ENCODE results near the gene SYCP2L.

Gene SYCP2L

GRCh38 chr6:10957414-10957886, 70.6 kb downstream of the SYCP2L start:
- no peaks in the 10 kb centered on the region for H3K27me3 ChIP-seq (ENCODE audit: low read depth, low read length)
- H3K36me3 ChIP-seq (ENCODE audit: control insufficient read depth in 1 of 2, insufficient read depth in 2 of 2, low read length in 2 of 2): no peaks in the 10 kb centered on the region
- H3K9me3 ChIP-seq (ENCODE audit: control insufficient read depth in 1 of 2, low read length in 2 of 2): no peaks in the 10 kb centered on the region
- no peak overlapping the region for H3K4me3 ChIP-seq (ENCODE audit: low read depth in 1 of 2, low read length in 2 of 2)
- H3K4me1 ChIP-seq (ENCODE audit: control insufficient read depth in 1 of 2, insufficient read depth in 2 of 2, low read length in 2 of 2): no peaks in the 10 kb centered on the region
- H3K27ac ChIP-seq (ENCODE audit: low read length): no peak overlapping the region

GRCh38 chr6:10960171-10960570, 73.3 kb downstream of the SYCP2L start:
- no peaks in the 10 kb centered on the region for H3K4me1 ChIP-seq (ENCODE audit: control insufficient read depth in 1 of 2, insufficient read depth in 2 of 2, low read length in 2 of 2)

GRCh38 chr6:10961837-10962236, 75.0 kb downstream of the SYCP2L start:
- no peak overlapping the region for H3K4me3 ChIP-seq (ENCODE audit: low read depth in 1 of 2, low read length in 2 of 2)
- no peaks in the 10 kb centered on the region for H3K27me3 ChIP-seq (ENCODE audit: low read depth, low read length)
- no peaks in the 10 kb centered on the region for H3K4me1 ChIP-seq (ENCODE audit: control insufficient read depth in 1 of 2, insufficient read depth in 2 of 2, low read length in 2 of 2)
- no peak overlapping the region for H3K27ac ChIP-seq (ENCODE audit: low read length)
- peaks cover 0 to 5% of the 10 kb centered on the region in 2 donors for H3K9me3 ChIP-seq (ENCODE audit: control insufficient read depth in 1 of 2, low read length in 2 of 2)
- H3K36me3 ChIP-seq (ENCODE audit: control insufficient read depth in 1 of 2, insufficient read depth in 2 of 2, low read length in 2 of 2): no peaks in the 10 kb centered on the region

More at GRCh38 chr6:10960171-10960570, 73.3 kb downstream of the SYCP2L start:
- H3K27ac ChIP-seq (ENCODE audit: low read length): no peak overlapping the region
- H3K27me3 ChIP-seq (ENCODE audit: low read depth, low read length): no peaks in the 10 kb centered on the region
- no peak overlapping the region for H3K4me3 ChIP-seq (ENCODE audit: low read depth in 1 of 2, low read length in 2 of 2)
- no peaks in the 10 kb centered on the region for H3K36me3 ChIP-seq (ENCODE audit: control insufficient read depth in 1 of 2, insufficient read depth in 2 of 2, low read length in 2 of 2)
- H3K9me3 ChIP-seq (ENCODE audit: control insufficient read depth in 1 of 2, low read length in 2 of 2): no peaks in the 10 kb centered on the region

GRCh38 chr6:10962673-10963072, 75.8 kb downstream of the SYCP2L start:
- Histone ChIP-seq H3K27me3 (ENCODE audit: low read depth, low read length) (no peaks in the 10 kb centered on the region), H3K36me3 (ENCODE audit: control insufficient read depth in 1 of 2, insufficient read depth in 2 of 2, low read length in 2 of 2) (no peaks in the 10 kb centered on the region), H3K27ac (ENCODE audit: low read length) (no peak overlapping the region), H3K4me3 (ENCODE audit: low read depth in 1 of 2, low read length in 2 of 2) (no peak overlapping the region), H3K9me3 (ENCODE audit: control insufficient read depth in 1 of 2, low read length in 2 of 2) (peaks cover 1 to 5% of the 10 kb centered on the region in 2 donors), H3K4me1 (ENCODE audit: control insufficient read depth in 1 of 2, insufficient read depth in 2 of 2, low read length in 2 of 2) (no peaks in the 10 kb centered on the region)

GRCh38 chr6:10963113-10963512, 76.3 kb downstream of the SYCP2L start:
- H3K36me3 ChIP-seq (ENCODE audit: control insufficient read depth in 1 of 2, insufficient read depth in 2 of 2, low read length in 2 of 2): no peaks in the 10 kb centered on the region
- H3K4me3 ChIP-seq (ENCODE audit: low read depth in 1 of 2, low read length in 2 of 2): no peak overlapping the region
- H3K27me3 ChIP-seq (ENCODE audit: low read depth, low read length): no peaks in the 10 kb centered on the region
- H3K27ac ChIP-seq (ENCODE audit: low read length): no peak overlapping the region
- H3K9me3 ChIP-seq (ENCODE audit: control insufficient read depth in 1 of 2, low read length in 2 of 2): peaks cover 5 to 6% of the 10 kb centered on the region in 2 donors
- H3K4me1 ChIP-seq (ENCODE audit: control insufficient read depth in 1 of 2, insufficient read depth in 2 of 2, low read length in 2 of 2): no peaks in the 10 kb centered on the region

- no peaks in the 10 kb centered on the region for H3K4me1 ChIP-seq (ENCODE audit: control insufficient read depth in 1 of 2, insufficient read depth in 2 of 2, low read length in 2 of 2)
- no peak overlapping the region for H3K4me3 ChIP-seq (ENCODE audit: low read depth in 1 of 2, low read length in 2 of 2)
- H3K36me3 ChIP-seq (ENCODE audit: control insufficient read depth in 1 of 2, insufficient read depth in 2 of 2, low read length in 2 of 2): no peaks in the 10 kb centered on the region
- H3K27me3 ChIP-seq (ENCODE audit: low read depth, low read length): no peaks in the 10 kb centered on the region
- H3K27ac ChIP-seq (ENCODE audit: low read length): no peak overlapping the region
- peaks cover 5 to 6% of the 10 kb centered on the region in 2 donors for H3K9me3 ChIP-seq (ENCODE audit: control insufficient read depth in 1 of 2, low read length in 2 of 2)
Observed at GRCh38 chr6:10964684-10965083, 77.8 kb downstream of the SYCP2L start.

- H3K27me3 ChIP-seq (ENCODE audit: low read depth, low read length): no peaks in the 10 kb centered on the region
- H3K36me3 ChIP-seq (ENCODE audit: control insufficient read depth in 1 of 2, insufficient read depth in 2 of 2, low read length in 2 of 2): no peaks in the 10 kb centered on the region
- H3K9me3 ChIP-seq (ENCODE audit: control insufficient read depth in 1 of 2, low read length in 2 of 2): peaks cover 5 to 6% of the 10 kb centered on the region in 2 donors
- H3K4me3 ChIP-seq (ENCODE audit: low read depth in 1 of 2, low read length in 2 of 2): no peak overlapping the region
- H3K4me1 ChIP-seq (ENCODE audit: control insufficient read depth in 1 of 2, insufficient read depth in 2 of 2, low read length in 2 of 2): no peaks in the 10 kb centered on the region
- H3K27ac ChIP-seq (ENCODE audit: low read length): no peak overlapping the region
Observed at GRCh38 chr6:10968776-10969175, 81.9 kb downstream of the SYCP2L start.

- Histone ChIP-seq H3K36me3 (ENCODE audit: control insufficient read depth in 1 of 2, insufficient read depth in 2 of 2, low read length in 2 of 2) (no peaks in the 10 kb centered on the region), H3K4me3 (ENCODE audit: low read depth in 1 of 2, low read length in 2 of 2) (no peak overlapping the region), H3K4me1 (ENCODE audit: control insufficient read depth in 1 of 2, insufficient read depth in 2 of 2, low read length in 2 of 2) (no peaks in the 10 kb centered on the region), H3K9me3 (ENCODE audit: control insufficient read depth in 1 of 2, low read length in 2 of 2) (peaks cover 0 to 6% of the 10 kb centered on the region in 2 donors), H3K27ac (ENCODE audit: low read length) (no peak overlapping the region), H3K27me3 (ENCODE audit: low read depth, low read length) (no peaks in the 10 kb centered on the region)
Observed at GRCh38 chr6:10970731-10971130, 83.9 kb downstream of the SYCP2L start.

- Histone ChIP-seq H3K9me3 (ENCODE audit: control insufficient read depth in 1 of 2, low read length in 2 of 2) (peaks cover 0 to 6% of the 10 kb centered on the region in 2 donors), H3K27me3 (ENCODE audit: low read depth, low read length) (no peaks in the 10 kb centered on the region), H3K4me3 (ENCODE audit: low read depth in 1 of 2, low read length in 2 of 2) (no peak overlapping the region), H3K36me3 (ENCODE audit: control insufficient read depth in 1 of 2, insufficient read depth in 2 of 2, low read length in 2 of 2) (no peaks in the 10 kb centered on the region), H3K27ac (ENCODE audit: low read length) (no peak overlapping the region), H3K4me1 (ENCODE audit: control insufficient read depth in 1 of 2, insufficient read depth in 2 of 2, low read length in 2 of 2) (no peaks in the 10 kb centered on the region)
Observed at GRCh38 chr6:10972196-10972595, 85.3 kb downstream of the SYCP2L start.

GRCh38 chr6:10976571-10976970, 89.7 kb downstream of the SYCP2L start:
- Histone ChIP-seq H3K9me3 (ENCODE audit: control insufficient read depth in 1 of 2, low read length in 2 of 2) (no peaks in the 10 kb centered on the region), H3K27ac (ENCODE audit: low read length) (no peak overlapping the region), H3K27me3 (ENCODE audit: low read depth, low read length) (no peaks in the 10 kb centered on the region), H3K4me3 (ENCODE audit: low read depth in 1 of 2, low read length in 2 of 2) (no peak overlapping the region), H3K4me1 (ENCODE audit: control insufficient read depth in 1 of 2, insufficient read depth in 2 of 2, low read length in 2 of 2) (no peaks in the 10 kb centered on the region), H3K36me3 (ENCODE audit: control insufficient read depth in 1 of 2, insufficient read depth in 2 of 2, low read length in 2 of 2) (no peaks in the 10 kb centered on the region)

GRCh38 chr6:10977231-10977968, 90.5 kb downstream of the SYCP2L start:
- Histone ChIP-seq H3K9me3 (ENCODE audit: control insufficient read depth in 1 of 2, low read length in 2 of 2) (no peaks in the 10 kb centered on the region), H3K4me1 (ENCODE audit: control insufficient read depth in 1 of 2, insufficient read depth in 2 of 2, low read length in 2 of 2) (no peaks in the 10 kb centered on the region), H3K4me3 (ENCODE audit: low read depth in 1 of 2, low read length in 2 of 2) (no peak overlapping the region), H3K27ac (ENCODE audit: low read length) (no peak overlapping the region), H3K27me3 (ENCODE audit: low read depth, low read length) (no peaks in the 10 kb centered on the region), H3K36me3 (ENCODE audit: control insufficient read depth in 1 of 2, insufficient read depth in 2 of 2, low read length in 2 of 2) (no peaks in the 10 kb centered on the region)

GRCh38 chr6:10979603-10980002, 92.8 kb downstream of the SYCP2L start:
- H3K27ac ChIP-seq (ENCODE audit: low read length): no peak overlapping the region
- no peak overlapping the region for H3K4me3 ChIP-seq (ENCODE audit: low read depth in 1 of 2, low read length in 2 of 2)
- no peaks in the 10 kb centered on the region for H3K36me3 ChIP-seq (ENCODE audit: control insufficient read depth in 1 of 2, insufficient read depth in 2 of 2, low read length in 2 of 2)
- H3K9me3 ChIP-seq (ENCODE audit: control insufficient read depth in 1 of 2, low read length in 2 of 2): no peaks in the 10 kb centered on the region
- H3K4me1 ChIP-seq (ENCODE audit: control insufficient read depth in 1 of 2, insufficient read depth in 2 of 2, low read length in 2 of 2): no peaks in the 10 kb centered on the region
- no peaks in the 10 kb centered on the region for H3K27me3 ChIP-seq (ENCODE audit: low read depth, low read length)
